Hepatic stellate cell (primary cell): ENCODE data around the gene CHD5.
"Not testable (repeated sequence)": the region's sequence is repeated elsewhere in the genome, so short reads cannot be mapped to it uniquely, and the experiment has no call there.

ENCODE experiments used
- DNase-seq: peaks from one replicate; pipeline ENCODE4 v3.0.0; 2011; ENCODE audit warnings: low spot score

CHD5 gene

GRCh38 chr1:6083801-6084446 is 96.2 kb downstream of the CHD5 start:
- DNase-seq, result no peak

GRCh38 chr1:6083385-6083784 is 96.7 kb downstream of the CHD5 start:
- no peak for DNase-seq

GRCh38 chr1:6082430-6082971 is 97.6 kb downstream of the CHD5 start:
- DNase-seq, result peak; percentile 69

- no peak for DNase-seq
Observed at GRCh38 chr1:6081901-6082300, 98.2 kb downstream of the CHD5 start.

GRCh38 chr1:6080469-6080868 is 99.7 kb downstream of the CHD5 start:
- no peak for DNase-seq

GRCh38 chr1:6077919-6078318 is 102.2 kb downstream of the CHD5 start:
- no peak for DNase-seq

GRCh38 chr1:6077506-6077905 is 102.6 kb downstream of the CHD5 start:
- DNase-seq, result no peak

GRCh38 chr1:6077061-6077460 is 103.1 kb downstream of the CHD5 start:
- DNase-seq, result not testable (repeated sequence)

GRCh38 chr1:6075748-6076147 is 104.4 kb downstream of the CHD5 start:
- no peak for DNase-seq

- DNase-seq, result no peak
Observed at GRCh38 chr1:6074192-6074901, 105.8 kb downstream of the CHD5 start.

GRCh38 chr1:6073480-6074053 is 106.6 kb downstream of the CHD5 start:
- no peak for DNase-seq

GRCh38 chr1:6072774-6073479 is 107.2 kb downstream of the CHD5 start:
- DNase-seq, result no peak

GRCh38 chr1:6071219-6071618 is 108.9 kb downstream of the CHD5 start:
- DNase-seq, result no peak

GRCh38 chr1:6070450-6070974 is 109.6 kb downstream of the CHD5 start:
- DNase-seq, result no peak

- DNase-seq, result no peak
Observed at GRCh38 chr1:6069573-6069972, 110.5 kb downstream of the CHD5 start.

GRCh38 chr1:6068932-6069331 is 111.2 kb downstream of the CHD5 start:
- DNase-seq, result no peak

- DNase-seq, result no peak
Observed at GRCh38 chr1:6068073-6068472, 112.0 kb downstream of the CHD5 start.

- no peak for DNase-seq
Observed at GRCh38 chr1:6066680-6067079, 113.4 kb downstream of the CHD5 start.

- no peak for DNase-seq
Observed at GRCh38 chr1:6065093-6065858, 114.8 kb downstream of the CHD5 start.

- not testable (repeated sequence) for DNase-seq
Observed at GRCh38 chr1:6063532-6064053, 116.5 kb downstream of the CHD5 start.

GRCh38 chr1:6062670-6063069 is 117.5 kb downstream of the CHD5 start:
- DNase-seq, result no peak
